H1 (cell line): Measurements from ENCODE around the gene ANGEL2. TPM values are rescaled to one million over a fixed set of nuclear protein-coding genes. Genes with fewer than 3 reads are reported as not detected.

Experiments
- CTCF ChIA-PET: fragments of 300-600 bp; sonication (Branson Sonifier 250); formaldehyde crosslinking; loops from one replicate; lab custom pipeline; 2021; ENCODE audit not compliant: partially characterized antibody; lab: Charles Lee
- POLR2A ChIA-PET: fragments of 300-600 bp; sonication (Branson Sonifier 250); formaldehyde crosslinking; loops from one replicate; lab custom pipeline; 2021; ENCODE audit warnings: inconsistent platforms; ENCODE audit not compliant: partially characterized antibody; lab: Charles Lee
- DNase-seq, 2 experiments: peaks; one replicate each; pipeline versions ENCODE4 v3.0.0 to v3.0.0-alpha.2; 2010 to 2022; ENCODE audit warnings: low spot score in 2 of 2, low read depth in 1 of 2, mixed read lengths in 1 of 2
- FAIRE-seq: peaks from 2 replicates; lab custom pipeline; 2011; peaks lifted over from hg19 to GRCh38; lab: Jason Lieb, UNC
- H2AFZ ChIP-seq: 2 replicates; pipeline ENCODE4 v1.8.1; 2012; ENCODE audit warnings: low read length, inconsistent platforms
- H2AK5ac ChIP-seq: 2 replicates; pipeline ENCODE4 v1.6.1; 2013; ENCODE audit warnings: low read depth, low read length
- H2BK120ac ChIP-seq: replicated peaks from 2 replicates; pipeline ENCODE3; 2013; ENCODE audit warnings: low read depth, low read length, inconsistent platforms
- H2BK12ac ChIP-seq: 2 replicates; pipeline ENCODE4 v1.6.1; 2013; ENCODE audit warnings: low read depth, low read length
- H2BK15ac ChIP-seq: 2 replicates; pipeline ENCODE4 v1.6.1; 2013; ENCODE audit warnings: low read length
- H2BK20ac ChIP-seq: 2 replicates; pipeline ENCODE4 v1.6.1; 2013; ENCODE audit warnings: low read length
- H2BK5ac ChIP-seq: 2 replicates; pipeline ENCODE4 v1.6.1; 2013; ENCODE audit warnings: low read depth, low read length
- H3K14ac ChIP-seq: 2 replicates; pipeline ENCODE4 v1.6.1; 2013; ENCODE audit warnings: inconsistent platforms; ENCODE audit not compliant: insufficient read length
- H3K18ac ChIP-seq: 2 replicates; pipeline ENCODE4 v1.6.1; 2013; ENCODE audit warnings: low read length; ENCODE audit errors: extremely low read depth
- H3K23ac ChIP-seq: 2 replicates; pipeline ENCODE4 v1.6.1; 2013; ENCODE audit warnings: inconsistent platforms; ENCODE audit not compliant: insufficient read length
- H3K23me2 ChIP-seq: 2 replicates; pipeline ENCODE4 v1.6.1; 2013; ENCODE audit warnings: low read depth, low read length
- H3K27ac ChIP-seq: 2 replicates; pipeline ENCODE4 v1.6.1; 2011; ENCODE audit warnings: low read depth, low read length, inconsistent platforms
- H3K27me3 ChIP-seq, 4 experiments: replicated peaks in 1 of 4; 1 replicate in 1 of 4; 2 replicates in 3 of 4; pipeline versions ENCODE4 v1.6.1 to v1.8.1; 2011 to 2013; ENCODE audit warnings: low read length in 3 of 4, mild to moderate bottlenecking in 3 of 4, inconsistent platforms in 2 of 4, mixed read lengths in 2 of 4, moderate library complexity in 1 of 4; ENCODE audit not compliant: control insufficient read depth in 3 of 4, insufficient read depth in 3 of 4; ENCODE audit errors: extremely low read depth in 1 of 4
- H3K36me3 ChIP-seq, 4 experiments: 2 replicates each; pipeline versions ENCODE4 v1.6.1 to v1.8.1; 2011 to 2013; ENCODE audit warnings: mild to moderate bottlenecking in 4 of 4, low read length in 3 of 4, moderate library complexity in 2 of 4, control low read depth in 1 of 4, inconsistent platforms in 1 of 4; ENCODE audit not compliant: insufficient read depth in 4 of 4, control insufficient read depth in 2 of 4
- H3K4ac ChIP-seq: replicated peaks from 2 replicates; pipeline ENCODE3; 2013; ENCODE audit warnings: low read length, low read depth, mixed read lengths, inconsistent platforms; ENCODE audit not compliant: insufficient read length
- H3K4me1 ChIP-seq, 4 experiments: replicated peaks in 1 of 4; 1 replicate in 1 of 4; 2 replicates in 3 of 4; pipeline versions ENCODE4 v1.6.1 to v1.8.1; 2011 to 2013; ENCODE audit warnings: low read length in 3 of 4, inconsistent platforms in 2 of 4, mixed read lengths in 1 of 4; ENCODE audit not compliant: insufficient read depth in 4 of 4, control insufficient read depth in 3 of 4
- H3K4me2 ChIP-seq, 2 experiments: 2 replicates each; pipeline versions ENCODE4 v1.6.1 to v1.8.1; 2011 to 2013; ENCODE audit warnings: low read depth in 2 of 2, low read length in 2 of 2, control low read depth in 1 of 2, inconsistent platforms in 1 of 2, mild to moderate bottlenecking in 1 of 2; ENCODE audit not compliant: insufficient read depth in 1 of 2
- H3K4me3 ChIP-seq, 4 experiments: fragments of 200-600, 300-600 bp in 1 of 4; sonication (generic), shearing (Covaris generic), sonication (Bioruptor Twin) in 1 of 4; 2 replicates each; pipeline versions ENCODE4 v1.5.1 to v1.8.1; 2011 to 2016; ENCODE audit warnings: low read length in 4 of 4, low read depth in 3 of 4, control low read depth in 2 of 4, inconsistent platforms in 2 of 4, mild to moderate bottlenecking in 2 of 4, mixed read lengths in 1 of 4, moderate library complexity in 1 of 4; ENCODE audit not compliant: insufficient read depth in 2 of 4; ENCODE audit errors: extremely low read depth in 1 of 4
- H3K56ac ChIP-seq: replicated peaks from 2 replicates; pipeline ENCODE3; 2013; ENCODE audit warnings: low read depth, mild to moderate bottlenecking, mixed read lengths, low read length, inconsistent platforms; ENCODE audit not compliant: insufficient read length
- H3K79me1 ChIP-seq: 2 replicates; pipeline ENCODE4 v1.6.1; 2013; ENCODE audit warnings: low read depth, low read length, control low read depth
- H3K79me2 ChIP-seq, 2 experiments: 2 replicates each; pipeline versions ENCODE4 v1.6.1 to v1.8.1; 2012 to 2013; ENCODE audit warnings: low read length in 2 of 2, mild to moderate bottlenecking in 2 of 2, inconsistent platforms in 1 of 2; ENCODE audit not compliant: insufficient read depth in 2 of 2, control insufficient read depth in 1 of 2
- H3K9ac ChIP-seq, 4 experiments: replicated peaks in 1 of 4; 1 replicate in 1 of 4; 2 replicates in 3 of 4; pipeline versions ENCODE4 v1.6.1 to v1.8.1; 2011 to 2013; ENCODE audit warnings: low read depth in 3 of 4, low read length in 3 of 4, control low read depth in 2 of 4, mild to moderate bottlenecking in 2 of 4, moderate library complexity in 2 of 4, inconsistent platforms in 1 of 4; ENCODE audit errors: extremely low read depth in 1 of 4
- H3K9me3 ChIP-seq, 2 experiments: 2 replicates each; pipeline versions ENCODE4 v1.6.1 to v1.8.1; 2012 to 2013; ENCODE audit warnings: mild to moderate bottlenecking in 2 of 2, moderate library complexity in 2 of 2, control low read depth in 1 of 2, inconsistent platforms in 1 of 2, low read depth in 1 of 2, low read length in 1 of 2, mixed read lengths in 1 of 2; ENCODE audit not compliant: insufficient read depth in 2 of 2
- H4K20me1 ChIP-seq, 2 experiments: replicated peaks in 1 of 2; 2 replicates each; pipeline versions ENCODE3 to v1.8.1; 2011 to 2013; ENCODE audit warnings: inconsistent platforms in 2 of 2, low read length in 2 of 2, mild to moderate bottlenecking in 1 of 2; ENCODE audit not compliant: insufficient read depth in 2 of 2, control insufficient read depth in 1 of 2
- H4K5ac ChIP-seq: 2 replicates; pipeline ENCODE4 v1.6.1; 2013; ENCODE audit warnings: low read length, low read depth, mixed read lengths, inconsistent platforms; ENCODE audit not compliant: insufficient read length
- H4K8ac ChIP-seq: 2 replicates; pipeline ENCODE4 v1.8.0; 2013; ENCODE audit warnings: mild to moderate bottlenecking, moderate library complexity, low read length, inconsistent platforms; ENCODE audit not compliant: insufficient read depth; ENCODE audit errors: extremely low read depth
- H4K91ac ChIP-seq: replicated peaks from 2 replicates; pipeline ENCODE3; 2013; ENCODE audit warnings: low read length, mixed read lengths, inconsistent platforms; ENCODE audit not compliant: insufficient read length
- GABPA ChIP-seq: IDR thresholded peaks from 2 replicates; pipeline ENCODE4 v1.6.1; 2011; ENCODE audit warnings: mild to moderate bottlenecking, low read length, moderate library complexity, borderline replicate concordance; ENCODE audit not compliant: insufficient read depth
- KDM1A ChIP-seq: fragments of 200-600, 300-600 bp; sonication (generic); IDR thresholded peaks from 2 replicates; pipeline ENCODE4 v1.7.1; 2016; ENCODE audit warnings: mild to moderate bottlenecking, low read length, borderline replicate concordance
- MAFK ChIP-seq: IDR thresholded peaks from 2 replicates; pipeline ENCODE4 v1.6.1; 2012; ENCODE audit warnings: low read depth, mild to moderate bottlenecking, improper control_type of control experiment, low read length
- POLR2AphosphoS5 ChIP-seq: IDR thresholded peaks from 2 replicates; pipeline ENCODE4 v1.6.1; 2011; ENCODE audit warnings: low read depth, low read length
- SP4 ChIP-seq: IDR thresholded peaks from 2 replicates; pipeline ENCODE4 v1.6.1; 2012; ENCODE audit warnings: low read length, inconsistent platforms
- WGBS, 2 experiments: shearing (Covaris generic) in 1 of 2; methylation state at CpG; one replicate each; pipeline versions ENCODE4 v1.1.6 to v1.1.7; 2013 to 2015; ENCODE audit warnings: low lambda C conversion rate in 2 of 2, mixed read lengths in 2 of 2, inconsistent platforms in 1 of 2, low coverage in 1 of 2, missing lambda C conversion rate in 1 of 2; ENCODE audit not compliant: insufficient replicate concordance in 2 of 2, insufficient coverage in 1 of 2, insufficient read length in 1 of 2; ENCODE audit errors: extremely low coverage in 1 of 2, missing lambda C conversion rate in 1 of 2; 5-methylcytosine and 5-hydroxymethylcytosine counted together
- polyA plus RNA-seq, 7 experiments: library from polyadenylated mRNA; depleted of rRNA in 3 of 7; stranded (reverse) in 5 of 7; unstranded in 2 of 7; fragments of >200 nt in 5 of 7; fragments of 200-250 nt in 2 of 7; gene quantifications; 1 replicate in 5 of 7; 2 replicates in 1 of 7; 4 replicates in 1 of 7; pipeline versions ENCODE4 v1.2.1 to v1.2.3, GENCODE V29; 2011 to 2013; ENCODE audit warnings: missing spikeins in 2 of 7, mixed read lengths in 2 of 7
- total RNA-seq: library from RNA; stranded (reverse); fragmentation: NEBNext Ultra II Directional; extraction: Animal tissue kit (Norgen Biotek cat#: 25700); gene quantifications from 2 replicates; pipeline ENCODE4 v1.2.1, GENCODE V29; 2021
- TF ChIP-seq, protein P1 (sequence below): IDR thresholded peaks from 2 replicates; pipeline ENCODE4 v1.6.1; 2012; ENCODE audit warnings: inconsistent platforms

The ANGEL2 gene
- total and polyA plus RNA-seq, 2 of the 8 experiments (the other 6 are each of a cell fraction or from before 2014, with no cell fraction given) = 18.1 to 39.9 TPM

DNA sequence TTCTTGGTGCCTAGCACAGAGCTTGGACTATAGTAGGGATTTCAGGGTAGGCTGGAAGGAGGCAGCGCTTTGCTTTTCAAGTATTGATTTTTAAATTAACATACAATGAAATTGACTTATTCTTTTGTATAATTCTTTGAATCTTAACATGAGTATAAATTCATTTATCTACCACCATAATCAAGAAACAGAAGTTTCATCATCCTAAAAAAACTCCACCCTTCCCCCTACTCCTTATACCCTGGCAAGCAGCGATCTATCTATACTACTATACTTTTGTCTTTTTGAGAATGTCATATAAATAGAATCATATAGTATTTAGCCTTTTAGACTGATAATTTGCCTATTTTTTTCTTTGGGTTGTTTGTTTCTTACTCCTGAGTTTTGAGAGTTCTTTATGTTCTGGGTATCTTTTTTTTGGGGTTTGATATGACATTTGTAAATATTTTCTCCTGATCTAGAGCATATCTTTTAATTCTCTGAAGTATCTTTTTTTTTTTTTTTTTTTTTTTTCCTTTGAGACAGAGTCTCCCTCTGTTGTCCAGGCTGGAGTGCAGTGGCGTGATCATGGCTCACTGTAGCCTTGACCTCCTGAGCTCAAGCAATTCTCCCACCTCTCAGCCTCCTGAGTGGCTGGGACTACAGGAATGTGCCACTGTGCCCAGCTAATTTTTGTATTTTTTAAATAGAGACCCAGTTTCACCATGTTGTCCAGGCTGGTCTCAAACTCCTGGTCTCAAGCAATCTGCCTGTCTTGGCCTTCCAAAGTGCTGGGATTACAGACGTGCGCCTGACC is 41.8 kb upstream of the ANGEL2 start:
- Histone ChIP-seq H3K27me3 (no peaks in the 10 kb centered on the region), H3K23me2 (no peaks in the 10 kb centered on the region), H3K56ac (no peak overlapping the region), H3K9ac (no peak overlapping the region), H3K4me1 (0 out of 7 replicates have a peak, but pooled peaks cover 0 to 2% (median 0%) of the 10 kb centered on the region in 4 experiments), H2AK5ac (no peak overlapping the region), H4K8ac (no peak overlapping the region), H2BK15ac (no peak overlapping the region), H3K4me2 (no peak overlapping the region), H2BK12ac (no peak overlapping the region), H3K23ac (no peak overlapping the region), H3K36me3 (no peaks in the 10 kb centered on the region), H2BK20ac (no peak overlapping the region), H4K91ac (no peak overlapping the region), H2BK5ac (no peak overlapping the region), H2AFZ (no peak overlapping the region), H3K9me3 (no peaks in the 10 kb centered on the region), H3K79me2 (peaks cover 0 to 51% of the 10 kb centered on the region in 2 experiments; a peak in 2 of 4 replicates), H4K5ac (no peak overlapping the region), H3K18ac (no peak overlapping the region), H3K79me1 (no peaks in the 10 kb centered on the region; the same call in 1 of the 2 replicates), H3K27ac (no peak overlapping the region), H3K4me3 (no peak overlapping the region), H3K14ac (no peak overlapping the region), H3K4ac (no peak overlapping the region), H2BK120ac (no peak overlapping the region), H4K20me1 (peaks cover 0 to 3% of the 10 kb centered on the region in 2 experiments)
- FAIRE-seq (no peak), DNase-seq (no peak)
- ChIA-PET CTCF (interaction anchor here (0.9 kb wide), 1 partner anchor 12 kb away, joined by 4 read pairs; no protein-coding TSS in a partner anchor), POLR2A (no interaction called here)
- WGBS, 2 experiments = 92% methylated on average over 3 of the region's 5 CpGs; no CpG with 5 or more reads in 1 of the 2 experiments
- TF ChIP-seq GABPA (no peak), SP4 (no peak), POLR2AphosphoS5 (no peak), KDM1A (no peak), MAFK (no peak)
- TF ChIP-seq, protein P1, sequence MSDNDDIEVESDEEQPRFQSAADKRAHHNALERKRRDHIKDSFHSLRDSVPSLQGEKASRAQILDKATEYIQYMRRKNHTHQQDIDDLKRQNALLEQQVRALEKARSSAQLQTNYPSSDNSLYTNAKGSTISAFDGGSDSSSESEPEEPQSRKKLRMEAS = no peak
